ENCODE results near the gene USP9X.

- no peak for TF ChIP-seq GLIS3 (CRISPR knock-in tag; IDR thresholded peaks at IDR 0.05)
- no peak for TF ChIP-seq TCF4 (CRISPR knock-in tag; IDR thresholded peaks at IDR 0.05; ENCODE audit: borderline replicate concordance)
- TF ChIP-seq ZNF8 (CRISPR knock-in tag; IDR thresholded peaks at IDR 0.05), result no peak
- TF ChIP-seq ZC3H10 (CRISPR knock-in tag; IDR thresholded peaks at IDR 0.05), result no peak
- TF ChIP-seq ZNF565 (CRISPR knock-in tag; conservative IDR thresholded peaks at IDR 0.05; ENCODE audit: low read depth), result no peak
- no peak for TF ChIP-seq PATZ1 (CRISPR knock-in tag; IDR thresholded peaks at IDR 0.05; ENCODE audit: borderline replicate concordance)
- no peak for TF ChIP-seq ZFP3 (CRISPR knock-in tag; IDR thresholded peaks at IDR 0.05)
- no peak for TF ChIP-seq CSRNP3 (CRISPR knock-in tag; IDR thresholded peaks at IDR 0.05)
- TF ChIP-seq CREB5 (CRISPR knock-in tag; IDR thresholded peaks at IDR 0.05; ENCODE audit: low read depth), result no peak
- no peak for TF ChIP-seq SNAI2 (CRISPR knock-in tag; IDR thresholded peaks at IDR 0.05)
- no peak for TF ChIP-seq OSR1 (CRISPR knock-in tag; IDR thresholded peaks at IDR 0.05)
- no peak for TF ChIP-seq ARNTL (CRISPR knock-in tag; IDR thresholded peaks at IDR 0.05; ENCODE audit: borderline replicate concordance, low read depth)
- no peak for TF ChIP-seq PPARA (CRISPR knock-in tag; IDR thresholded peaks at IDR 0.05; ENCODE audit: borderline replicate concordance)
These were observed 29.5 kb upstream of the USP9X start for GRCh38 chrX:41055740-41056139.

All from SK-N-SH treated with all-trans-retinoic acid at 6 μM for 48 hours (cell line).